Midbrain (tissue), 1 donor: Measurements from ENCODE around the gene GIPR.

Source experiments
- DNase-seq: peaks from one replicate; lab custom pipeline; 2025; lab: John Stamatoyannopoulos, UW

GIPR gene

DNA sequence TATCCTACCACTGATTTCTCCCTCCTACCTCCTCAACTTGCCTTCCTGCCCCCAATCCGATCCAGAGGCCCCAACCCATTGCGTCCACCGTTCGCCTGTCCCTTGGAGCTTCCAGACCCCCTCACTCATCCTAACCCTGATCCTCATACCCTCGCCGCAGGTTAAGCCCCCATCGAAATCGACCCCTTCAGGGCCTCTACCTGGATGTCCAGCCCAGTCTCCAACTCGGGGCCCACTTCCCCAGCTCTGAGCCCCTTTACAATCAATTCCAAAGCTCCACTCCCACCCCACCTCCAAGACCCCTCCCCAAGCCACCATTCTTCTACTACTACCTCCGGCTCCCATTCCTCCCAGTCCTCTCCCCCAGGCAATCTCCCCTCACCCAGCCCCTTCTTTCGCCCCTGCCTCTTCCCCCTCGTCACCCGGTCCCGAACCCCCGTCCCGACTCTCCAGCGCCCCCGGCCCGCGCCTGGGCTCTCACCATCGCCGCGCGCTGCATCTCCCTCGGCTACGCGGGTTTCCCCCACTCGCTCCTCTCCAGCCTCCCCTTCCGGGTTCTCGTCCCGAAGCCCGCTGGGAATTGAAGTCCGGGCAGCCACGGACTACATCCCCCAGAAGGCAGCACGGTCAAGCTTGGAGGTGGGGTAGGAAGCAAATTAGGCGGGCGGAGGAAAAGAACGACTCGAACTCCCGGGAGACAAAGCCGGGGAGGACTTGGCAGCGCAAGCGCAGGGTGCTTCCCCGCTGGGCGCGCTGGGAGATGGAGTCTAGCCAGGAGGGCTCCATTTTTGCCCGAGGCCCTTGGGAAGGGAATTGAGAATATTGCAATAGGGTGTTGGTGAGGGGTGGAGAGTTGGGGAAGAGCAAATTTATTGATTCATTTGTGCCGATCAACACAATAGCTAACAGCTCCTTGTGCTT is 62.6 kb downstream of the GIPR start, which contains the start of gene FBXO46:
FBXO46 (minus strand) TSS at position 529 of the 921 bp plus-strand sequence. CDS start 17,401 bp downstream, outside the sequence.
- peak; percentile 99 for DNase-seq
